ENCODE measurements around the gene HNRNPUL2.
"Not testable (repeated sequence)": the region's sequence is repeated elsewhere in the genome, so short reads cannot be mapped to it uniquely, and the experiment has no call there.

Gene HNRNPUL2

DNA sequence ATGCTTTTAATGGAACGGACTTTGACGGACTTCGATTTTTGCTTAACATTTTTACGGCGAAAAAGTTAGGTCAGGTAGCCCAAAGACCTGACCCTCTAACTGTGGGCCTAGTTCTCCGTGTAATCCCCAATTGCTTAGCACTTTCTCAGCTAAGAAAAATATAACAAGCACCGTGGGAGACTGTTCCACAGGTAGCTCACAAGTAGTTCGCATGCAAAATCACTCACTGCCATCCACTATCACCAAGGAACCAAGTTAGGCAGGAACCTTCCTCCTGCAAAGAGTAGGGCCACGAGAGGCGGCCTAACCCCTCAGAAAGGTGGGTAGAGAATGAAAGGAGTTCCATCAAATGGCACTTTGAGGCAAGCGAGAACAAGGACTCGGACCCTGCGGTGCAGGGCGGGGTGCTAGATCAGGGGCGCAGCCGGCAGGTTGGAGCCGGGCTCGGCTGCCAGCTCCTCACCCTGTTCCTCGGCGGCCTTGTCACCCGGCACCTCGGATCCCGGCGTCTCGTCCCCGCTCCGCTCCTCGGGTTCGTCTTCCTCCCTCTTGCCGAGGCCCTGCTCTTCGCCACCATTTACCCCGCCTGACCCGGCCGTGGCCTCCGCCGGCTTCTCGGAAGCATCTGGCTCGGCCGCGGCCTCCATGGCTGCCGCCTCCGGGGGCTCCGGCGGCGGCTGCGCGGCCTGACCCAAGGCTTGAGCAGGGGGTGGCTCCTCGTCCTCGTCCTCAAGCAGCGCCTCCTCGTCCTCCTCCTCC lies 922 bp downstream of the HNRNPUL2 start:
- no peak for DNase-seq

GRCh38 chr11:62725646-62726045 lies 1.6 kb downstream of the HNRNPUL2 start:
- DNase-seq: no peak

DNA sequence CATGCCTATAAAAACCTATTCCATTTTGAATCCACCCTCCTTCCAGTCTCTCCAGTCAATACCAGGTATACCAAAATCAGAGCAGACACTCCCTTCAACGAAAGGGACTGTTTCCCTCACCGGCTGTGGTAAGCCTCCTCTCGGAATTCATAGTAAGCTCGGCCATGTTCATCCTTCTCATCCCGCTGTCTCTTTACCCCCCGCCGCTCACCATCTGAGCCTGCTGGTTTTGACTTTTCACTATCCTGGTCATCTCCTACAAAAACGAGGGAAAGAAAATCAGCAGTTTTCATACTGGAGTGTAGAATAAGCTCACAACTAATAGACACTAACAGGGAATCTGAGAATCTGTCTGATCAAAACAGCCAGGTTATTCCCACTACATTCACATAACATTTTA lies 3.1 kb downstream of the HNRNPUL2 start:
- DNase-seq: no peak

GRCh38 chr11:62721994-62722393 lies 5.3 kb downstream of the HNRNPUL2 start:
- DNase-seq: no peak

- no peak for DNase-seq
Measured at GRCh38 chr11:62719302-62719978, 7.8 kb downstream of the HNRNPUL2 start.

GRCh38 chr11:62716816-62717215 lies 10.4 kb downstream of the HNRNPUL2 start:
- no peak for DNase-seq

GRCh38 chr11:62716206-62716605 lies 11.1 kb downstream of the HNRNPUL2 start:
- no peak for DNase-seq

- no peak for DNase-seq
Measured at GRCh38 chr11:62715150-62716130, 11.8 kb downstream of the HNRNPUL2 start.

DNA sequence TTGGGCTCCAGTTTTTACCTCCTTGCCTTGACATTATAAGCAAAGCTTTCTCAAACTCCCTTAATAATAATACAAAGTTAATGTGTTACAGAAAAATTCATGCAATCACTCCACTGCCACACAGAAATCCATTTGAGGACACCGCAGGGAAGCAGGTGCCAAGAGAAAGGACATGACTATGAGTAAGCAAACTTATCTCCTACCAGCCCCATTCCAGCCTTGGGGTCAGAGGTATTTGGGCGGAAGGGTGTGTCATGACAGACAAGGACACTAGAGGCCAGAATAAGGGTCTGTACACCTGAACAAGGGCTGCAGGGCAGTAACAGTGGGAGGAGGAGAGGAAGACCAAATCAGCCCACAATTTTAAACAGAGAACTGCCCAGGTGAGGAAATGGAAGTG lies 13.9 kb downstream of the HNRNPUL2 start:
- no peak for DNase-seq

GRCh38 chr11:62712861-62713260 lies 14.4 kb downstream of the HNRNPUL2 start:
- no peak for DNase-seq

DNA sequence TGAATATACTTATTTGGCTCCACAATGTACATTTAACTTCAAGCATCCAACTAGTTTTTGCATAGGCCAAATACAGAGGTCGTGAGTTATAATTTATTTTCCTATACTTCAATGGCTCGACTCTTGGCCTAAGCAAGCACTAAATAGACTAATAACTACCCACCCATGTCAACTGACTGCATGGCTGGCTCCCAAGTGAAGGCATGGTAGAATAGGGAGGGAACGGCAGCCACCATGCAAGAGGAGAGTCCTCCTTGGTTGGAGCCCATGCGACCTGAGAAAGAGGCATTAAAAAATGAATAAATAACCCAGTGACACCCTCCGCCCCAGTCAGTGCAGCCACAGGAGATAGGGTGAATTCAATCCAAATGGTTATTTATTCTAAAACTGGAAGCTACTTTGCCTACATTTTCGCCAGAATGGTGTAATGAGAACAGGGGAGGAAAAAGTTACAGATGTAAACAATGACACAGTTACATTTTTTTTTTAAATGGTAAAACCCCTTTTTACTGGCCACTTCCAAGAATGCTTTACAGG lies 14.9 kb downstream of the HNRNPUL2 start:
- no peak for DNase-seq

- DNase-seq: no peak
Measured at GRCh38 chr11:62710001-62710345, 17.3 kb downstream of the HNRNPUL2 start.

GRCh38 chr11:62709247-62710000 lies 17.8 kb downstream of the HNRNPUL2 start:
- peak; percentile 97 for DNase-seq

DNA sequence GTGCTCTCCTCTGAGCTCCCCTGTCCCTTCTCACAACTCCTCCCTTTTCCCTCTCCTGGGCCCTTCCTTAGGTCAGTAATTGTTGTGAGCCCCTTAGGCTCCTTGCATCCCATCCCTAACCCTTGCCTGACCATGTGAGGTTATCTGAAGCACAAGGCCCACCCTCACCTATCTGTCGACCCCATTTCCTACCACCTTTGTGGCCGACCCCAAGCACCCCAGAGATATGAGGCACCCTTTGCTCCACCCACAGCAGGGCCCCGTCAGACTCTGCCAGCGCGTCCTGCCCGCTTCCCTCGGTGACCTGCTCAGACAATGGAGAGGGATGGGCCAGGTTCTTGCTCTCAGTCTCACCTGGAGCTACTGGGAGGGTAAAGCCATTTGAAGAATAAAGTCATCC lies 18.5 kb downstream of the HNRNPUL2 start:
- peak; percentile 72 for DNase-seq

DNA sequence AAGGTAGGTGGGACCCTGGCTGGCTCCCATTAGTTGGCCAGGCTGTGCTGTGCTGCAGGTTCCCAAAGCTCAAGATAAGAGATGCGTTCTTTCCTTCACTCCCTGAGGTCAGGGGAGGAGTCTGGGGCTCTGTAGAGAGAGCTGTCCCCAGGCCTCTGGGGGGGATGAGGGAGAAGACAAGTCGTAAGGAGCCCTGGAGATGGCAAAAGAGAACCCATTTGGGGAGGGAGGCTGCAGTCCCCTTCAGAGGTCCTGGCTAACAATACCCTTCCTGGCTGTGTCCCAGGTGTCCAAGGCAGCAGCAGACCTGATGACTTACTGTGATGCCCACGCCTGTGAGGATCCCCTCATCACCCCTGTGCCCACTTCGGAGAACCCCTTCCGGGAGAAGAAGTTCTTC lies 18.9 kb downstream of the HNRNPUL2 start:
- DNase-seq: no peak

GRCh38 chr11:62707277-62707861 lies 19.9 kb downstream of the HNRNPUL2 start, which contains the start of the genes BSCL2 and GNG3:
BSCL2 (minus strand) TSS chr11:62707424; CDS start chr11:62707195, 229 bp downstream.
GNG3 (plus strand) TSS chr11:62707676; CDS start chr11:62708296, 620 bp downstream.
- no peak for DNase-seq

- DNase-seq: no peak
Measured at GRCh38 chr11:62706850-62707247, 20.4 kb downstream of the HNRNPUL2 start.

DNA sequence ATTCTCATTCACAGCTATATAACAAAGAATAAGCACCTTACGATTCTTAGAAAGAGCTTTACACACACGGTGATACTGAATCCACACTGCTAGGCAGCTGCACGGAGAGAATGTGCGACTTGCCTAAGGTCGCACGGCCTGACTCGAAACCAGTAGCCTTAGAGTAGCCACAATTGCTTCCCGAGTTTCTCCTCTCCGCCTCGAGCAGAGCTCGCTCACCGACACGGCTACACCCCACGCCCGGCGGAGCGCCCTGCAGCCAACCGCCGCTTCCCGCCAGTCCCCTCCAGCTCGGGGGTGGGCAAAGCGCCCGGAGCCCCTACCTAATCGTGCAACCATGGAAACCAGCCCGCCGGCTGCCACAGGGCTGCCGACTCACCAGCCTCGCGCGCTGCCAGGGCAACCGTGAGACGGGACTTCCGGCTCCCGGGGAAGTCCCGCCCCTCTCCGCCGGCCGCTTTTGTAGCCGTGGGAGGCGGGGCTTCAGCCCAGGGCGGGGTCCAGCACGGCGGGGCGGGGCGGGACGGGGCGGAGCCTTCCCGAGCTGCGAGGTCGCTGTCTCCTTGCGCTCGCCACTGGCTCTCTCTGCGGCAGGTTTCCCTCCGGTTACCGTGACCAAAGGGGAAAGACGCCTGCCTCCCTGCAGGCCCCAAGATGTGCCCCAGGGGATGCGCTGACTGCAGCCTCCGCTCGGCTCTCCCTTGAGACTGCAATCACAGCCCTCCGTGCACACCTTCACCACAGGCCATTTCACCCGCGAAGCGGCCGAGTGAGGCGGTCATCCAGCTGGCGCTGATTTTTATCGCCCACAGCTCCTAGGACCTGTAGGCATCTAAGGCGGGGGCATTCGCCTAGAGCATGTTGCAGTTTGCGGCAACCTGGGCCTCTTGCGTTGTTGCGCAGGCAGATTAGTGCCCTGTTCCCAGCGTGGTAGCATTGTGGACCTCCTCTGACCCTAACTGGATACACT lies 21.1 kb downstream of the HNRNPUL2 start:
- peak; percentile 96 for DNase-seq

GRCh38 chr11:62705413-62705812 lies 21.8 kb downstream of the HNRNPUL2 start:
- no peak for DNase-seq

- DNase-seq: not testable (repeated sequence)
Measured at GRCh38 chr11:62703921-62704320, 23.3 kb downstream of the HNRNPUL2 start.

Data from CD4-positive, alpha-beta T cell treated with Interleukin-17A for 4 hours (primary cell).